Right lobe of liver (tissue), 6 donors: ENCODE data around the gene CALHM6. TPM values are rescaled to one million over a fixed set of nuclear protein-coding genes. Genes with fewer than 3 reads are reported as not detected.

Experiments used
- ATAC-seq, 4 donors: fragments of 200-7000 bp; cut with Tn5 transposase; one replicate each; pipeline ENCODE4 v1.9.1; 2020; ENCODE audit warnings: mild to moderate bottlenecking in 4 of 4, moderate library complexity in 4 of 4
- DNase-seq, 3 donors: peaks; one replicate each; pipeline ENCODE4 v3.0.0-alpha.2; 2020
- H3K27ac ChIP-seq, 3 donors: fragments of 200-600 bp; one replicate each; pipeline ENCODE4 v1.8.0; 2022
- H3K27me3 ChIP-seq, 2 donors: fragments of 200-600 bp; one replicate each; pipeline ENCODE4 v1.8.0; 2022
- H3K36me3 ChIP-seq, 4 donors: fragments of 200-600 bp; sonication (generic) in 1 of 4; one replicate each; pipeline versions ENCODE4 v1.5.1 to v1.8.0; 2017 to 2022; ENCODE audit warnings: control low read depth in 1 of 4
- H3K4me1 ChIP-seq, 4 donors: fragments of 200-600 bp; sonication (generic) in 1 of 4; one replicate each; pipeline versions ENCODE4 v1.5.1 to v1.8.0; 2017 to 2022; ENCODE audit warnings: control low read depth in 1 of 4
- H3K4me3 ChIP-seq, 3 donors: fragments of 200-600 bp; one replicate each; pipeline ENCODE4 v1.8.0; 2022
- H3K9me3 ChIP-seq, 4 donors: fragments of 200-600 bp; sonication (generic) in 1 of 4; one replicate each; pipeline versions ENCODE4 v1.5.1 to v1.8.0; 2017 to 2022; ENCODE audit warnings: control low read depth in 1 of 4
- CTCF ChIP-seq, 4 donors: fragments of 200-600 bp in 3 of 4; fragments of 450-650 bp in 1 of 4; IDR thresholded peaks; one replicate each; pipeline versions ENCODE4 v1.5.1 to v1.8.0; 2016 to 2022; ENCODE audit warnings: antibody characterized with exemption in 4 of 4, mild to moderate bottlenecking in 2 of 4
- POLR2A ChIP-seq: fragments of 450-650 bp; IDR thresholded peaks from one replicate; pipeline ENCODE4 v1.6.1; 2017; ENCODE audit warnings: antibody characterized with exemption, mild to moderate bottlenecking
- WGBS: methylation state at CpG from one replicate; pipeline ENCODE4 v1.1.6; 2018; ENCODE audit warnings: low coverage, low lambda C conversion rate; ENCODE audit not compliant: insufficient coverage; ENCODE audit errors: missing lambda C conversion rate; 5-methylcytosine and 5-hydroxymethylcytosine counted together
- intact Hi-C, 2 donors: fragments of 100-400 bp; cut with DNase I; formaldehyde crosslinking; loops; one replicate each; pipeline versions ENCODE4 v1.11.2 to v1.14.1; 2022
- total RNA-seq, 6 experiments: library from RNA; depleted of rRNA in 2 of 6; stranded (reverse); fragments of >200 nt in 2 of 6; fragmentation: NEBNext Ultra II Directional in 3 of 6; extraction: Animal tissue kit (Norgen Biotek cat#: 25700) in 3 of 6; gene quantifications; one replicate each; pipeline versions ENCODE4 v1.1.0 to v1.2.4, GENCODE V29; 2016 to 2023
- donor health status: DM: no; HTN: yes; CAD: no.
- donor health status: DM: no; HTN: no; CAD: no.
- donor health status: DM: no; HTN: no; CAD: no.
- donor health status: DM: no; HTN: yes; CAD: no.
- donor health status: DM: no; HTN: yes; CAD: no.

CALHM6 gene
- total RNA-seq, 6 experiments from 2014 or later = 1.4 to 7.8 (median 3.5) TPM

GRCh38 chr6:116433206-116433712 lies 27.9 kb upstream of the CALHM6 start:
- WGBS = 69% methylated on average over 4 of the region's 4 CpGs
- TF ChIP-seq CTCF (IDR thresholded peaks at IDR 0.05) (no peak), POLR2A (no peak)
- DNase-seq (no peak), ATAC-seq (peak in 3 of 4 donors; percentile 38 to 77 (median 41))
- intact Hi-C loops = no loop called here
- Histone ChIP-seq H3K27me3 (no peaks in the 10 kb centered on the region), H3K27ac (no peak overlapping the region), H3K4me3 (no peak overlapping the region), H3K36me3 (no peaks in the 10 kb centered on the region), H3K9me3 (no peaks in the 10 kb centered on the region), H3K4me1 (peaks cover 0 to 13% (median 0%) of the 10 kb centered on the region in 4 donors)

- Histone ChIP-seq H3K9me3 (no peaks in the 10 kb centered on the region), H3K4me3 (no peak overlapping the region), H3K27ac (no peak overlapping the region), H3K4me1 (peaks cover 0 to 13% (median 0%) of the 10 kb centered on the region in 4 donors), H3K36me3 (no peaks in the 10 kb centered on the region), H3K27me3 (no peaks in the 10 kb centered on the region)
- ATAC-seq = peak in 3 of 4 donors; percentile 35 to 53 (median 52)
- TF ChIP-seq CTCF (IDR thresholded peaks at IDR 0.05) (no peak), POLR2A (no peak)
- WGBS = 32% methylated on average over 1 of the region's 1 CpG
- no peak for DNase-seq
- intact Hi-C loops = no loop called here
Measured at GRCh38 chr6:116434056-116434725, 27.0 kb upstream of the CALHM6 start.

- intact Hi-C loops = no loop called here
- Histone ChIP-seq H3K36me3 (no peaks in the 10 kb centered on the region), H3K27ac (no peak overlapping the region), H3K27me3 (no peaks in the 10 kb centered on the region), H3K9me3 (no peaks in the 10 kb centered on the region), H3K4me1 (peaks cover 0 to 13% (median 0%) of the 10 kb centered on the region in 4 donors), H3K4me3 (no peak overlapping the region)
- 85% methylated on average over 5 of the region's 7 CpGs for WGBS
- ATAC-seq = no peak
- TF ChIP-seq CTCF (IDR thresholded peaks at IDR 0.05) (no peak), POLR2A (no peak)
- DNase-seq = no peak
Measured at GRCh38 chr6:116436586-116436985, 24.6 kb upstream of the CALHM6 start.

GRCh38 chr6:116437656-116438055 lies 23.5 kb upstream of the CALHM6 start:
- H3K27ac ChIP-seq = no peak overlapping the region
- no peaks in the 10 kb centered on the region for H3K36me3 ChIP-seq
- TF ChIP-seq POLR2A (no peak), CTCF (IDR thresholded peaks at IDR 0.05) (no peak)
- DNase-seq = no peak
- H3K27me3 ChIP-seq = no peaks in the 10 kb centered on the region
- no peak overlapping the region for H3K4me3 ChIP-seq
- intact Hi-C loops = no loop called here
- peaks cover 0 to 13% (median 0%) of the 10 kb centered on the region in 4 donors for H3K4me1 ChIP-seq
- no peak for ATAC-seq
- H3K9me3 ChIP-seq = no peaks in the 10 kb centered on the region
